ENCODE results near the gene PPP1R3C. TPM values are rescaled to one million over a fixed set of nuclear protein-coding genes. Genes with fewer than 3 reads are reported as not detected.

The PPP1R3C gene
- total and polyA plus RNA-seq, 2 experiments from 2014 or later, result 0.91 to 1.8 TPM

GRCh38 chr10:91592266-91592975 lies 40.5 kb downstream of the PPP1R3C start (continued):
- TF ChIP-seq ZNF462 (CRISPR knock-in tag; IDR thresholded peaks at IDR 0.05), result no peak
- TF ChIP-seq EZH2phosphoT487 (IDR thresholded peaks at IDR 0.05; ENCODE audit: unreplicated experiment), result no peak

GRCh38 chr10:91591797-91592174 lies 41.1 kb downstream of the PPP1R3C start:
- Mint-ChIP-seq H3K27ac (no peak overlapping the region), H3K4me3 (no peak overlapping the region), H3K27me3 (ENCODE audit: insufficient read depth, low read depth, poor library complexity) (peaks cover 2% of the 10 kb centered on the region), H3K36me3 (ENCODE audit: low read depth) (no peaks in the 10 kb centered on the region), H3K4me1 (no peaks in the 10 kb centered on the region), H3K9me3 (no peaks in the 10 kb centered on the region)
- Histone ChIP-seq H3K27ac (ENCODE audit: low read depth) (no peak overlapping the region), H3K9me2 (ENCODE audit: insufficient read depth) (no peaks in the 10 kb centered on the region; the same call in 1 of the 2 replicates), H2AFZ (no peak overlapping the region), H3K79me2 (replicated peaks; ENCODE audit: insufficient read depth) (no peaks in the 10 kb centered on the region), H4K20me1 (replicated peaks; ENCODE audit: insufficient read depth) (no peaks in the 10 kb centered on the region), H3K36me3 (ENCODE audit: insufficient read depth) (no peaks in the 10 kb centered on the region), H3K4me2 (no peak overlapping the region), H3F3A (replicated peaks; ENCODE audit: low read depth) (no peaks in the 10 kb centered on the region), H3K4me3 (no peak overlapping the region), H3K4me1 (ENCODE audit: insufficient read depth) (no peaks in the 10 kb centered on the region), H3K27me3 (ENCODE audit: insufficient read depth) (no peaks in the 10 kb centered on the region)
- no peak for ATAC-seq
- TF ChIP-seq EZH2phosphoT487 (IDR thresholded peaks at IDR 0.05; ENCODE audit: unreplicated experiment), result no peak
- no peak for TF ChIP-seq REST (IDR thresholded peaks at IDR 0.05; ENCODE audit: unreplicated experiment)
- TF ChIP-seq EZH2 (IDR thresholded peaks at IDR 0.05; ENCODE audit: low read depth, unreplicated experiment), result no peak
- TF ChIP-seq CTCF (conservative IDR thresholded peaks at IDR 0.05; ENCODE audit: low read depth in 2 of 2), result no peak
- TF ChIP-seq NANOG (IDR thresholded peaks at IDR 0.05; ENCODE audit: borderline replicate concordance), result no peak
- no peak for TF ChIP-seq POLR2AphosphoS5 (IDR thresholded peaks at IDR 0.05; ENCODE audit: low read depth)
- TF ChIP-seq JUNB (IDR thresholded peaks at IDR 0.05; ENCODE audit: unreplicated experiment), result no peak
- no peak for TF ChIP-seq CREB1 (CRISPR knock-in tag; IDR thresholded peaks at IDR 0.05; ENCODE audit: low read depth)
- no peak for TF ChIP-seq ETS1 (IDR thresholded peaks at IDR 0.05)
- TF ChIP-seq ZNF331 (CRISPR knock-in tag; IDR thresholded peaks at IDR 0.05; ENCODE audit: low read depth), result no peak
- DNase-seq (ENCODE audit: low spot score), result no peak

All from GM23338 (cell line).